H9 (cell line): ENCODE data around the gene PRPF40B. TPM values are rescaled to one million over a fixed set of nuclear protein-coding genes. Genes with fewer than 3 reads are reported as not detected.

Experiments used
- DNase-seq: peaks from one replicate; pipeline ENCODE4 v3.0.0-alpha.2; 2017
- H2AFZ ChIP-seq: one replicate; pipeline ENCODE4 v1.6.1; 2013; ENCODE audit warnings: mild to moderate bottlenecking, low read length, control low read depth, moderate library complexity
- H2AK5ac ChIP-seq: 2 replicates; pipeline ENCODE4 v1.6.1; 2013; ENCODE audit warnings: low read length, control low read depth, mixed read lengths; ENCODE audit not compliant: insufficient read length
- H2BK120ac ChIP-seq: one replicate; pipeline ENCODE4 v1.6.1; 2013; ENCODE audit warnings: low read depth, mild to moderate bottlenecking, low read length, control low read depth, inconsistent platforms; ENCODE audit not compliant: poor library complexity, severe bottlenecking
- H2BK12ac ChIP-seq: 2 replicates; pipeline ENCODE4 v1.6.1; 2013; ENCODE audit warnings: low read length, control low read depth, mixed read lengths, low read depth; ENCODE audit not compliant: insufficient read length
- H2BK15ac ChIP-seq: 2 replicates; pipeline ENCODE4 v1.6.1; 2013; ENCODE audit warnings: low read depth, low read length, control low read depth
- H2BK20ac ChIP-seq: one replicate; pipeline ENCODE4 v1.6.1; 2013; ENCODE audit warnings: low read depth, mild to moderate bottlenecking, low read length, control low read depth, inconsistent platforms; ENCODE audit not compliant: poor library complexity, severe bottlenecking
- H2BK5ac ChIP-seq: 2 replicates; pipeline ENCODE4 v1.6.1; 2013; ENCODE audit warnings: low read length, control low read depth, mixed read lengths; ENCODE audit not compliant: insufficient read length
- H3K14ac ChIP-seq: 2 replicates; pipeline ENCODE4 v1.6.1; 2013; ENCODE audit warnings: low read length, control low read depth; ENCODE audit not compliant: insufficient read depth
- H3K18ac ChIP-seq: 2 replicates; pipeline ENCODE4 v1.6.1; 2013; ENCODE audit warnings: low read depth, mild to moderate bottlenecking, mixed read lengths, low read length, control low read depth; ENCODE audit not compliant: insufficient read length
- H3K23ac ChIP-seq: 2 replicates; pipeline ENCODE4 v1.6.1; 2013; ENCODE audit warnings: low read length, control low read depth, mixed read lengths, low read depth; ENCODE audit not compliant: insufficient read length
- H3K23me2 ChIP-seq: 2 replicates; pipeline ENCODE4 v1.6.1; 2013; ENCODE audit warnings: low read depth, mild to moderate bottlenecking, mixed read lengths, low read length, control low read depth; ENCODE audit not compliant: insufficient read length, poor library complexity, severe bottlenecking
- H3K27ac ChIP-seq: 2 replicates; pipeline ENCODE4 v1.5.1; 2013; ENCODE audit warnings: low read length, control low read depth, mixed read lengths, low read depth; ENCODE audit not compliant: insufficient read length
- H3K27me3 ChIP-seq: 2 replicates; pipeline ENCODE4 v1.6.1; 2013; ENCODE audit warnings: low read length, control low read depth, inconsistent platforms; ENCODE audit not compliant: insufficient read depth
- H3K4ac ChIP-seq: 2 replicates; pipeline ENCODE4 v1.6.1; 2013; ENCODE audit warnings: low read depth, mild to moderate bottlenecking, control low read depth, inconsistent platforms, low read length, moderate library complexity
- H3K4me1 ChIP-seq: 2 replicates; pipeline ENCODE4 v1.6.1; 2013; ENCODE audit warnings: low read length, control low read depth, inconsistent platforms; ENCODE audit not compliant: insufficient read depth
- H3K4me2 ChIP-seq: 2 replicates; pipeline ENCODE4 v1.6.1; 2013; ENCODE audit warnings: low read length, control low read depth, mixed read lengths; ENCODE audit not compliant: insufficient read length, insufficient read depth
- H3K56ac ChIP-seq: 2 replicates; pipeline ENCODE4 v1.6.1; 2013; ENCODE audit warnings: low read depth, mild to moderate bottlenecking, mixed read lengths, low read length, control low read depth; ENCODE audit not compliant: insufficient read length
- H3K79me1 ChIP-seq: 2 replicates; pipeline ENCODE4 v1.6.1; 2013; ENCODE audit warnings: low read depth, mild to moderate bottlenecking, moderate library complexity, low read length, control low read depth, inconsistent platforms; ENCODE audit not compliant: insufficient read depth, poor library complexity, severe bottlenecking
- H3K79me2 ChIP-seq: 2 replicates; pipeline ENCODE4 v1.6.1; 2013; ENCODE audit warnings: low read length, control low read depth, inconsistent platforms; ENCODE audit not compliant: insufficient read depth
- H3K9ac ChIP-seq: 2 replicates; pipeline ENCODE4 v1.6.1; 2013; ENCODE audit warnings: low read length, control low read depth, mixed read lengths; ENCODE audit not compliant: insufficient read length; ENCODE audit errors: extremely low read depth
- H3K9me3 ChIP-seq: one replicate; pipeline ENCODE4 v1.6.1; 2013; ENCODE audit warnings: low read depth, low read length, inconsistent platforms; ENCODE audit not compliant: control insufficient read depth
- H3T11ph ChIP-seq: one replicate; pipeline ENCODE4 v1.6.1; 2013; ENCODE audit warnings: mild to moderate bottlenecking, low read length, control low read depth, inconsistent platforms
- H4K20me1 ChIP-seq: one replicate; pipeline ENCODE4 v1.6.1; 2013; ENCODE audit not compliant: control insufficient read depth, insufficient read length, insufficient read depth
- H4K5ac ChIP-seq: 2 replicates; pipeline ENCODE4 v1.6.1; 2013; ENCODE audit warnings: low read depth, mild to moderate bottlenecking, mixed read lengths, low read length, control low read depth; ENCODE audit not compliant: insufficient read length
- H4K8ac ChIP-seq: replicated peaks from 2 replicates; pipeline ENCODE4 v1.6.1; 2013; ENCODE audit warnings: low read length, control low read depth, mixed read lengths, low read depth; ENCODE audit not compliant: insufficient read length
- H4K91ac ChIP-seq: 2 replicates; pipeline ENCODE4 v1.6.1; 2013; ENCODE audit warnings: low read depth, mild to moderate bottlenecking, moderate library complexity, mixed read lengths, low read length, control low read depth; ENCODE audit not compliant: insufficient read length
- H3K27ac Mint-ChIP-seq, 3 experiments: 2 replicates in 2 of 3; 3 replicates in 1 of 3; pipeline ENCODE4 v1.8.0; 2020 to 2021; ENCODE audit warnings: mixed read lengths in 3 of 3, mild to moderate bottlenecking in 1 of 3, moderate library complexity in 1 of 3
- H3K27me3 Mint-ChIP-seq: 2 replicates; pipeline ENCODE4 v1.8.0; 2021; ENCODE audit warnings: low read depth, mild to moderate bottlenecking, moderate library complexity, mixed read lengths
- H3K36me3 Mint-ChIP-seq, 3 experiments: 2 replicates in 2 of 3; 3 replicates in 1 of 3; pipeline ENCODE4 v1.8.0; 2020 to 2021; ENCODE audit warnings: low read depth in 3 of 3, mixed read lengths in 3 of 3; ENCODE audit not compliant: insufficient read depth in 1 of 3
- H3K4me1 Mint-ChIP-seq, 2 experiments: 2 replicates each; pipeline ENCODE4 v1.8.0; 2020; ENCODE audit warnings: mixed read lengths in 2 of 2
- H3K4me3 Mint-ChIP-seq, 2 experiments: 2 replicates in 1 of 2; 3 replicates in 1 of 2; pipeline ENCODE4 v1.8.0; 2020 to 2021; ENCODE audit warnings: mild to moderate bottlenecking in 2 of 2, mixed read lengths in 2 of 2, moderate library complexity in 1 of 2
- H3K9me3 Mint-ChIP-seq, 2 experiments: 2 replicates in 1 of 2; 3 replicates in 1 of 2; pipeline ENCODE4 v1.8.0; 2020; ENCODE audit warnings: mild to moderate bottlenecking in 2 of 2, mixed read lengths in 2 of 2, moderate library complexity in 1 of 2
- CTCF ChIP-seq: fragments of 200-600 bp; sonication (generic); conservative IDR thresholded peaks from 3 replicates; pipeline ENCODE4 v1.8.0; 2021; ENCODE audit warnings: antibody characterized with exemption, mild to moderate bottlenecking
- WGBS: extraction: QIAGEN DNeasy Blood & Tissue Kit; methylation state at CpG from one replicate; pipeline ENCODE4 v1.1.7; 2013; ENCODE audit warnings: missing lambda C conversion rate, low lambda C conversion rate, mixed read lengths; ENCODE audit not compliant: insufficient read length; ENCODE audit errors: extremely low coverage; 5-methylcytosine and 5-hydroxymethylcytosine counted together
- total RNA-seq: library from RNA; stranded (reverse); gene quantifications from 2 replicates; pipeline ENCODE4 v1.2.1, GENCODE V29; 2021

The PRPF40B gene
- total RNA-seq, 1 experiment from 2014 or later: 19.0 TPM

GRCh38 chr12:49684310-49684854 is 61.0 kb downstream of the PRPF40B start:
- no peak for DNase-seq
- Mint-ChIP-seq H3K4me3 (no peak overlapping the region), H3K27me3 (no peaks in the 10 kb centered on the region), H3K27ac (no peak overlapping the region), H3K4me1 (peaks cover 18 to 20% of the 10 kb centered on the region in 2 experiments), H3K9me3 (no peaks in the 10 kb centered on the region), H3K36me3 (peaks cover 0 to 3% (median 0%) of the 10 kb centered on the region in 3 experiments; a peak in 2 of 7 replicates)
- no peak overlapping the region for H3K4me2 ChIP-seq
- H4K5ac ChIP-seq: no peak overlapping the region
- 0 out of 2 replicates have a peak overlapping the region, but pooled peaks have one; percentile 31 for H2BK15ac ChIP-seq
- no peak overlapping the region for H2BK20ac ChIP-seq
- no peak overlapping the region for H3K14ac ChIP-seq
- no peak overlapping the region for H4K91ac ChIP-seq
- no peak overlapping the region for H3K9ac ChIP-seq
- H3K27me3 ChIP-seq: no peaks in the 10 kb centered on the region
- H3K56ac ChIP-seq: no peak overlapping the region
- no peak for TF ChIP-seq CTCF
- no peak overlapping the region for H3K4ac ChIP-seq
- no peak overlapping the region for H2BK12ac ChIP-seq
- no peak overlapping the region for H2AFZ ChIP-seq
- 0 out of 2 replicates have a peak, but pooled peaks cover 2% of the 10 kb centered on the region for H3K4me1 ChIP-seq
- H4K8ac ChIP-seq: no peak overlapping the region
- no peaks in the 10 kb centered on the region for H4K20me1 ChIP-seq
- no peak overlapping the region for H2BK120ac ChIP-seq
- H3K9me3 ChIP-seq: no peaks in the 10 kb centered on the region
- H3K79me1 ChIP-seq: no peaks in the 10 kb centered on the region
- no peak overlapping the region for H2BK5ac ChIP-seq
- H3T11ph ChIP-seq: no peak overlapping the region
- no peak overlapping the region for H2AK5ac ChIP-seq
- no CpG with 5 or more reads among the region's 5 CpGs for WGBS
- no peaks in the 10 kb centered on the region for H3K23me2 ChIP-seq
- no peak overlapping the region for H3K23ac ChIP-seq
- peaks cover 4% of the 10 kb centered on the region; the same call in 1 of the 2 replicates for H3K79me2 ChIP-seq
- no peak overlapping the region for H3K27ac ChIP-seq
- H3K18ac ChIP-seq: no peak overlapping the region
